Calu3 (cell line): Measurements from ENCODE around the gene MEGF8. TPM values are rescaled to one million over a fixed set of nuclear protein-coding genes. Genes with fewer than 3 reads are reported as not detected.
A peak's percentile ranks its signal among the peaks of the same experiment; 100 is the strongest.

ENCODE experiments used
- BruUV-seq: library from RNA; stranded (reverse); fragments of 400-500 nt; replicated peaks from 2 replicates; lab custom pipeline; 2021; lab: Mats Ljungman, UMichigan
- CTCF ChIA-PET: fragments of 300-600 bp; sonication (Branson Sonifier 250); formaldehyde crosslinking; loops from one replicate; lab custom pipeline; 2022; ENCODE audit warnings: antibody characterized with exemption; lab: Charles Lee
- DNase-seq: peaks from one replicate; pipeline ENCODE4 v3.0.0; 2022
- H3K27ac Mint-ChIP-seq: one replicate; pipeline ENCODE4 v1.8.0; 2022; ENCODE audit warnings: mixed read lengths; ENCODE audit not compliant: unreplicated experiment
- H3K27me3 Mint-ChIP-seq: one replicate; pipeline ENCODE4 v1.8.0; 2022; ENCODE audit warnings: mixed read lengths; ENCODE audit not compliant: unreplicated experiment
- H3K36me3 Mint-ChIP-seq: one replicate; pipeline ENCODE4 v1.8.0; 2022; ENCODE audit warnings: mild to moderate bottlenecking, moderate library complexity, mixed read lengths; ENCODE audit not compliant: insufficient read depth, unreplicated experiment
- H3K4me1 Mint-ChIP-seq: one replicate; pipeline ENCODE4 v1.8.0; 2022; ENCODE audit warnings: mild to moderate bottlenecking, low read depth, mixed read lengths; ENCODE audit not compliant: unreplicated experiment
- H3K4me3 Mint-ChIP-seq: one replicate; pipeline ENCODE4 v1.8.0; 2022; ENCODE audit warnings: mild to moderate bottlenecking, low read depth, moderate library complexity, mixed read lengths; ENCODE audit not compliant: unreplicated experiment
- H3K9me3 Mint-ChIP-seq: one replicate; pipeline ENCODE4 v1.8.0; 2022; ENCODE audit warnings: low read depth, mixed read lengths; ENCODE audit not compliant: unreplicated experiment
- intact Hi-C: fragments of 100-400 bp; cut with micrococcal nuclease; formaldehyde crosslinking; loops from one replicate; pipeline ENCODE4 v1.10.0; 2022; ENCODE audit not compliant: unreplicated experiment
- total RNA-seq: library from RNA; stranded (reverse); gene quantifications from 2 replicates; pipeline ENCODE4 v1.2.3, GENCODE V29; 2022
- TF ChIP-seq, protein P1 (sequence below): fragments of 200-600 bp; IDR thresholded peaks from one replicate; pipeline ENCODE4 v1.8.0; 2022; ENCODE audit warnings: antibody characterized with exemption; ENCODE audit not compliant: unreplicated experiment

MEGF8 gene
- total RNA-seq, 1 experiment from 2014 or later = 35.0 TPM

GRCh38 chr19:42386974-42387707 lies 61.7 kb downstream of the MEGF8 start:
- intact Hi-C loops = no loop called here
- no TSS peak for BruUV-seq
- Mint-ChIP-seq H3K27ac (peak overlapping the region; percentile 45), H3K4me1 (peaks cover 16% of the 10 kb centered on the region), H3K4me3 (peak overlapping the region; percentile 83), H3K36me3 (peaks cover 9% of the 10 kb centered on the region), H3K9me3 (no peaks in the 10 kb centered on the region), H3K27me3 (peaks cover 58% of the 10 kb centered on the region)
- TF ChIP-seq, protein P1, sequence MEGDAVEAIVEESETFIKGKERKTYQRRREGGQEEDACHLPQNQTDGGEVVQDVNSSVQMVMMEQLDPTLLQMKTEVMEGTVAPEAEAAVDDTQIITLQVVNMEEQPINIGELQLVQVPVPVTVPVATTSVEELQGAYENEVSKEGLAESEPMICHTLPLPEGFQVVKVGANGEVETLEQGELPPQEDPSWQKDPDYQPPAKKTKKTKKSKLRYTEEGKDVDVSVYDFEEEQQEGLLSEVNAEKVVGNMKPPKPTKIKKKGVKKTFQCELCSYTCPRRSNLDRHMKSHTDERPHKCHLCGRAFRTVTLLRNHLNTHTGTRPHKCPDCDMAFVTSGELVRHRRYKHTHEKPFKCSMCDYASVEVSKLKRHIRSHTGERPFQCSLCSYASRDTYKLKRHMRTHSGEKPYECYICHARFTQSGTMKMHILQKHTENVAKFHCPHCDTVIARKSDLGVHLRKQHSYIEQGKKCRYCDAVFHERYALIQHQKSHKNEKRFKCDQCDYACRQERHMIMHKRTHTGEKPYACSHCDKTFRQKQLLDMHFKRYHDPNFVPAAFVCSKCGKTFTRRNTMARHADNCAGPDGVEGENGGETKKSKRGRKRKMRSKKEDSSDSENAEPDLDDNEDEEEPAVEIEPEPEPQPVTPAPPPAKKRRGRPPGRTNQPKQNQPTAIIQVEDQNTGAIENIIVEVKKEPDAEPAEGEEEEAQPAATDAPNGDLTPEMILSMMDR = peak; percentile 61
- CTCF ChIA-PET = interaction anchor here (1.0 to 1.2 kb wide), 3 partner anchors 46 to 53 kb away, joined by 3 to 4 read pairs (median 4); no protein-coding TSS in a partner anchor
- DNase-seq = peak; percentile 88

GRCh38 chr19:42388851-42389489 lies 63.5 kb downstream of the MEGF8 start:
- intact Hi-C loops = no loop called here

DNA sequence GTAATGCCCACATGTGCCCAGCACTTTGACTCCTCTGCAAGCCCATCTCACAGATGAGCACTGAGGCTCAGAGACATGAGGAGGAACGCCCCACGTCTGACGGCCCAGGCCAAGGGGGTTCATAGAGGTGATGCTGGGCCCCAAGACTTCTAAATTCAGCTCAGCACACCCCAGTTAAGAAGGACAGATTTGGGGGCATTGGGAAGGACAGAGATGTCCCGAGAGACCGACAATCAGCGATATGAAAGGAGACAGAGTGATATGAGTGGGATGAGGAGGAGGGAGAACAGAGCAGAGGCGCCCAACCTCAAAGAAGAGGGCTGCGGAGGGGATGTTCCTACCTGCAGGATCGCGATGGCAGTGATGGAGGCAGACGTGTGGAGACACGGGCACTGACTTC lies 64.5 kb downstream of the MEGF8 start, which contains the start of gene CNFN:
Gene CNFN, minus strand, starts transcription at position 399 of the 400 bp plus-strand sequence. CDS start 1,260 bp downstream, outside the sequence.
- Mint-ChIP-seq H3K4me3 (no peak within 1 kb of the TSS), H3K9me3 (no peaks in the 10 kb centered on the region), H3K27me3 (peaks cover 58% of the 10 kb centered on the region), H3K27ac (no peak within 1 kb of the TSS), H3K36me3 (peaks cover 9% of the 10 kb centered on the region), H3K4me1 (peaks cover 16% of the 10 kb centered on the region)
- DNase-seq = no peak
- TF ChIP-seq, protein P1 = no peak
- no TSS peak for BruUV-seq
- intact Hi-C loops = no loop called here
- CTCF ChIA-PET = interaction anchor here (0.6 kb wide), 1 partner anchor 781 kb away, joined by 3 read pairs; no protein-coding TSS in a partner anchor

More at GRCh38 chr19:42388851-42389489, 63.5 kb downstream of the MEGF8 start:
- H3K4me1 Mint-ChIP-seq = peaks cover 16% of the 10 kb centered on the region
- H3K27me3 Mint-ChIP-seq = peaks cover 58% of the 10 kb centered on the region
- DNase-seq = no peak
- H3K4me3 Mint-ChIP-seq = no peak overlapping the region
- peaks cover 9% of the 10 kb centered on the region for H3K36me3 Mint-ChIP-seq
- CTCF ChIA-PET = interaction anchor here (0.6 kb wide), 1 partner anchor 67 kb away, joined by 3 read pairs; no protein-coding TSS in a partner anchor
- TF ChIP-seq, protein P1 = no peak
- no peaks in the 10 kb centered on the region for H3K9me3 Mint-ChIP-seq
- no TSS peak for BruUV-seq
- no peak overlapping the region for H3K27ac Mint-ChIP-seq

DNA sequence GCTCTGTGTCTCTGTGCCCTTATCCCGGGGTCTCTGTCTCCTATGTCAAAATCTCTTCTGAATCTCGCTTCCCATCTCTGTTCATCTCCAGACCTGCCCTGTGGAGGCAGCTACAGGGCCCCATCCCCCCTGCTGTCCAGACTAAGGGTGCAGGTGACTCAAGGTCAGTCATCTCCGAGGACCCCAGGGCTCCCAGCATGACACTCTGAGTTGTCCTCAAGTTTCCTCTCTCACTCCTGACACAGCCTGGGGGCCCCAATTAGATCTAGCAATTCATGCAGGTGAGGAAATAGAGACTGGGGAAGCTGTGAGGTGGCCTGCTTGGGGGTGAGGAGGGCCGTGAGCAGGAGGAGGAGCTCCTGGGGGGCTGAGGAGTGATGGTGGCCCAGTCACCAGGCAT lies 66.7 kb downstream of the MEGF8 start:
- BruUV-seq = no TSS peak
- Mint-ChIP-seq H3K4me1 (peaks cover 21% of the 10 kb centered on the region), H3K27ac (no peak overlapping the region), H3K4me3 (no peak overlapping the region), H3K27me3 (peaks cover 58% of the 10 kb centered on the region), H3K9me3 (no peaks in the 10 kb centered on the region), H3K36me3 (peaks cover 13% of the 10 kb centered on the region)
- intact Hi-C loops = no loop called here
- DNase-seq = no peak
- TF ChIP-seq, protein P1 = no peak
- CTCF ChIA-PET = interaction anchor here (0.6 kb wide), 1 partner anchor 9 kb away, joined by 5 read pairs; no protein-coding TSS in a partner anchor
